GM12892 (cell line): ENCODE results near the gene NF1.

ENCODE experiments used
- POLR2A ChIP-seq: IDR thresholded peaks from 2 replicates; pipeline ENCODE4 v1.6.1; 2011; ENCODE audit warnings: low read depth, low read length, control low read depth
- POLR2AphosphoS5 ChIP-seq: IDR thresholded peaks from 2 replicates; pipeline ENCODE4 v1.6.1; 2011; ENCODE audit warnings: low read depth, low read length, control low read depth
- TAF1 ChIP-seq: IDR thresholded peaks from 2 replicates; pipeline ENCODE4 v1.6.1; 2011; ENCODE audit warnings: low read depth, mild to moderate bottlenecking, control low read depth, low read length, borderline replicate concordance

DNA sequence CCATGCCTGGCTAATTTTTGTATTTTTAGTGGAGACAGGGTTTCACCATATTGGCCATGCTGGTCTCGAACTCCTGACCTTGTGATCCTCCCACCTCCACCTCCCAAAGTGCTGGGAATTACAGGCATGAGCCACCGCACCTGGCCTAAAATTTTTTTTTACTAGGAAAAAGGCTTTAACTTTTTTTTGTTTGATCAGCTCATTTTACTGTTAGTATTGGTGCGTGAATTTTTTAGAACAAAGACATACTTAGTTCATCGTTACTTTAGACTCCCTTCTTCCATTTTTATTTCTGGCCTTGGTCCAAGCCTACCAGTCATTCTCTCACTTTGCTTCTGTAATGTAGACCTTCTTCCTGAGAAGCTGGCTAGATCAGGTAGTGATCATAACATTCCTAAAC lies 271.3 kb downstream of the NF1 start:
- TF ChIP-seq POLR2A (no peak), TAF1 (no peak), POLR2AphosphoS5 (no peak)
